ENCODE results near the gene VPREB3. TPM values are rescaled to one million over a fixed set of nuclear protein-coding genes. Genes with fewer than 3 reads are reported as not detected.

VPREB3 gene
- total RNA-seq, 1 donor from 2014 or later = 0.92 TPM

DNA sequence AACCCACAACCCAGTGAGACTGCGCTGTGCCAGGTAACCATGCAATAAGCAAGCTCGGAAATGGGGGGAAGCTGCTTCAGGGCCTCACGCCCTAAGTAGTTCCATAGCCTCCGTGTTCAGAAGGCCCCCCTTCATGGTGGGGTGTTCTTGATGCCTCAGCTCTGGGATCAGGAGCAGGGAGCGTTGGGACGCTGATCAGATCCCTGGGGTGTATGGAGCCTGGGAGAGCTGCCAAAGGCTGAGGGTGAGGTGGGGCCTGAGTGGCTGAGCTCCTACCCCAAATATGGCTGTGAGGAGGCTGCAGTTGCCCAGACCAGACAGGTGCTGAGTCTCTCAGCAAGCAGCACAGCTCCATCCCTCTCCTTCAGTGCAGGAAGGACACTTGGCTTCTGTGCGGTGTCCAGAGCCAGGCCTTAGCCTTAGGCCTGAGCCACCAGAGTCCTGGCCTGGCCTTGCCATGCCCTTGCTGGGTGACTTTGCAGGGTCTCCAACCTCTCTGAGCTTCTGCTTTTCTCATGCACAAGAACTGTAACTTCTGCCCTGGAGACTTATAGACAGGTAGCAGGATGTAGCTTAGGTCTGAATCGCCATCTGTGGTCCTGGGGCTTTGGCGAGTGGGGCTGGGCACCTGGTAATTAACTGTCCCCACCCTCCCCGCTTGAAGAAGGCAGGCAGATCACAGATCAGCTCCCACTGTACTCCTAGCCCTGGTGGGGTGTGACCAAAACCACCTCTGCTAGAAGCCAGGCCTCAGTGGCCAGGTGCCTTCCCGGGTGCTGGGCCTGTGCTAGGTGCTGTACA is 23.8 kb upstream of the VPREB3 start:
- Mint-ChIP-seq H3K27me3 (peaks cover 6% of the 10 kb centered on the region), H3K27ac (no peak overlapping the region), H3K4me3 (no peak overlapping the region), H3K4me1 (ENCODE audit: unreplicated experiment) (peaks cover 27% of the 10 kb centered on the region), H3K36me3 (no peaks in the 10 kb centered on the region), H3K9me3 (no peaks in the 10 kb centered on the region)
- TF ChIP-seq CTCF (conservative IDR thresholded peaks at IDR 0.05) = no peak
- no peak for DNase-seq (ENCODE audit: extremely low spot score, unreplicated experiment)

DNA sequence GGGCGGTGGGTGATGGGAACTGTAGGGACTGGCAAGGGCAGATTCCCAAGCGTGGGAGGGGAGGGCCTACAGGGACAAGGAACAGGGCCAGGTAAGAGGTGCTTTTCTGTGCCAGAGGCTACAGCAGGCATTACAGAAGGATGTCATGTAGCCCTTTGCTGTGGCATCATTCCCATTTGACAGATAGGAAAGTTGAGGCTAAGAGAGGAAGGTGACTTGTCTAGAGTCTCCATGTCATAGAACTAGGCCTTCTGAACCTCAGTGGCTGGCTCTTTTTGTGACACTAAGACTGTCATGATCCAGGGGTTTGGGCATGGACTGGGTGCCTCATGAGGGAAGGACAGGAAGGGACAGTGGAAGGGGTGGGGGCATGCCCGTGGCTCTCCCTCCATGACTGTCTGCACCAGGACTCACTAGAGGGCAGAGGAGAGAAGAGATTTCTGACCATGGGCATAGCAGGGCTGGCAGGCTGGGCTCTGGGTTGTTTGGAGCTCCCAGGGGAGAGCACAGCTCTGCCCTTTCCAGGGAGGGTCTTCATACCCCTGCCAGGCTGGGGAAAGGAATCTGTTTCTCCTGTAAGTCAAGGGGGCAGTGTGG is 21.7 kb upstream of the VPREB3 start:
- Mint-ChIP-seq H3K36me3 (no peaks in the 10 kb centered on the region), H3K4me1 (ENCODE audit: unreplicated experiment) (peaks cover 24% of the 10 kb centered on the region), H3K4me3 (no peak overlapping the region), H3K27ac (no peak overlapping the region), H3K27me3 (peaks cover 6% of the 10 kb centered on the region), H3K9me3 (no peaks in the 10 kb centered on the region)
- no peak for DNase-seq (ENCODE audit: extremely low spot score, unreplicated experiment)
- no peak for TF ChIP-seq CTCF (conservative IDR thresholded peaks at IDR 0.05)

GRCh38 chr22:23774922-23775436 is 20.8 kb upstream of the VPREB3 start:
- no peak for DNase-seq (ENCODE audit: extremely low spot score, unreplicated experiment)
- H3K4me3 Mint-ChIP-seq = peak overlapping the region; percentile 79
- peaks cover 6% of the 10 kb centered on the region for H3K27me3 Mint-ChIP-seq

GRCh38 chr22:23774114-23774921 is 20.1 kb upstream of the VPREB3 start:
- Mint-ChIP-seq H3K4me3 (peak overlapping the region; percentile 79), H3K27ac (peak overlapping the region; percentile 62), H3K4me1 (ENCODE audit: unreplicated experiment) (peaks cover 24% of the 10 kb centered on the region), H3K9me3 (no peaks in the 10 kb centered on the region), H3K36me3 (no peaks in the 10 kb centered on the region), H3K27me3 (peaks cover 6% of the 10 kb centered on the region)
- DNase-seq (ENCODE audit: extremely low spot score, unreplicated experiment) = no peak
- no peak for TF ChIP-seq CTCF (conservative IDR thresholded peaks at IDR 0.05)

More at GRCh38 chr22:23774922-23775436, 20.8 kb upstream of the VPREB3 start:
- no peaks in the 10 kb centered on the region for H3K9me3 Mint-ChIP-seq
- H3K4me1 Mint-ChIP-seq (ENCODE audit: unreplicated experiment) = peaks cover 24% of the 10 kb centered on the region
- TF ChIP-seq CTCF (conservative IDR thresholded peaks at IDR 0.05) = no peak
- peak overlapping the region; percentile 62 for H3K27ac Mint-ChIP-seq
- H3K36me3 Mint-ChIP-seq = no peaks in the 10 kb centered on the region

DNA sequence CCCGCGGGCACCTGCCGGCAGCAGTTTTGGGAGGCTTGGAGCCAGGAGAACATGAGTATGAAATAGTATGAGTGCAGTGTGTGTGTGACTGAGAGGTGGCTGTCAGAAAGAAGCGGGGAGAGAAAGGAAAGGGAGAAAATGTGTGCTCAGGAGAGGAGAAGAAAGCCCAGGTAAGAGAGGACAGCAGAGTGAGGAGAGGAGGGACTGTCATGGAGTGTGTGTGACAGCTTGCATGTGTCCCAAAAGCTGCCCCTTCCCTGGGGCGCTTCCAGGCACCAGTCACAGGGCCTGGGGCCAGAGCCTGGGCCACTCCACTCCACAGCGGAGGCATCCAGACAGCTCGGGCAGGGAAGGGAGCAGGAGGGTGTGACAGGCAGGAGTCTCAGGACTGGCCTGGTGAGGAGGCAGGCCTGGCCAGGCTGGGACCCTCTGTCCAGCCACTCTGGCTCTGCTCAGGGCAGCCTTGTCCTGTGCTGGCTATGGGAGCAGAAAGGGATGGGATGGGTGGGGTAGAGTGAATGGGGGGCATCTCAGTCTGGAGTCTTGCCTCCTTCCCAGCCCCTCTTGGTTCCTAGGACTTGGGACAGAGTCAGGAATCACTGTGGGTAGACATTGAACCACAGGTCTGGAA is 19.4 kb upstream of the VPREB3 start:
- H3K36me3 Mint-ChIP-seq = no peaks in the 10 kb centered on the region
- peak overlapping the region; percentile 11 for H3K27ac Mint-ChIP-seq
- DNase-seq (ENCODE audit: extremely low spot score, unreplicated experiment) = no peak
- peak overlapping the region; percentile 70 for H3K4me3 Mint-ChIP-seq
- H3K27me3 Mint-ChIP-seq = peaks cover 6% of the 10 kb centered on the region
- H3K9me3 Mint-ChIP-seq = no peaks in the 10 kb centered on the region
- peaks cover 24% of the 10 kb centered on the region for H3K4me1 Mint-ChIP-seq (ENCODE audit: unreplicated experiment)
- TF ChIP-seq CTCF (conservative IDR thresholded peaks at IDR 0.05) = no peak

Data from type B pancreatic cell (in vitro differentiated cells).